ENCODE measurements around the gene ZCCHC2. TPM values are rescaled to one million over a fixed set of nuclear protein-coding genes. Genes with fewer than 3 reads are reported as not detected.

The ZCCHC2 gene
- total RNA-seq (82.5 TPM), polyA plus RNA-seq (1 to 10 TPM; 1.7 to 2.2 (median 2.0) TPM)

DNA sequence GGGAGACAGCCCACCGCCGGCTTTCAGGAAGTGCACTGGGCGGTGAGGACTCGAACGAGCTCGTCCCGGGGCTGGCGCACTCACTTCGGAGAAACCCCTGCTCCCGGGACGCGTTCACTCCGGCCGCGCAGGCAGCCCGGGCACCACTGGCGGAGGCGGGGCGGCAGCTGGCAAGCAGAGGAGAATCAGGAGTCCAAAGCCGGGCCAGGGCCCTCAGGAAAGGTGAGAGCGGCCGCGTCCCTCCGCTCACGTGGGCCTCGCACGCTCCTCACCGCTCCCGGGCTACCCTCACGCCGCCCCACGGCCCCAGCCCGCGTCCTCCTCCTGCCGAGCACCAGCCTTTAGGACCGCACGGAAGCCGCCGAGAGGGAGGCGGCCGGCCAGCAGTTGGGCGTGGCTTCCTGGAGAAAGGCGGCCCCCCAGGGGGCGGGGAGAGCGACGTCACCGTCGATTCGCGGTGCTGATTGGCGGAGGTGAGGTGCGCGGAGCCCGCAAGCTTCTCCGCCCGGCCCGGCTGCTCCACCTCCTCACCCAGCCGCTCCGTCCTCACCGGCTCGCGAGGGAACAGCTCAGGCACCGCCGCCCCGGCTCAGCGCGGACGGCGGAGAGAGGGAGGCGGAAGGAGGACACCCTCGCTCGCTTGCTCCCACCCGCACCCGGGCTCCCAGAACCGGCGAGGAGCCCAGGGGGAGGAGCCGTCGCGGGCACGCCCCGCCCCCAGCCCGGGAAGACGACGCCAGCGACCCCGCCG, at the start of gene ZCCHC2:
Gene ZCCHC2 (plus strand): TSS at position 522 of the 751 bp plus-strand sequence. CDS start 400 bp downstream, outside the sequence.
- peaks cover 0 to 1% (median 0%) of the 10 kb centered on the region in 7 donors for H3K9me3 Mint-ChIP-seq
- peaks cover 10 to 42% (median 30%) of the 10 kb centered on the region in 4 donors for H3K4me1 Mint-ChIP-seq
- peaks cover 28% of the 10 kb centered on the region for H3K4me1 ChIP-seq (ENCODE audit: control insufficient read depth, insufficient read depth, low read length, poor library complexity, severe bottlenecking)
- H3K27me3 Mint-ChIP-seq, result peaks cover 11% of the 10 kb centered on the region
- H3K27me3 ChIP-seq (ENCODE audit: control insufficient read depth, insufficient read depth, low read length), result no peaks in the 10 kb centered on the region
- peak within 1 kb of the TSS; percentile 87 for H3K27ac ChIP-seq (ENCODE audit: insufficient read depth, low read length, poor library complexity, severe bottlenecking)
- H3K4me3 Mint-ChIP-seq, result peak within 1 kb of the TSS; percentile 92 to 98 (median 96)
- peak within 1 kb of the TSS; percentile 82 for H3K4me3 ChIP-seq (ENCODE audit: low read depth, low read length)
- ATAC-seq (ENCODE audit: low read depth in 2 of 2) (peak; percentile 80 to 84), DNase-seq (peak; percentile 95 to 99 (median 98))
- no peaks in the 10 kb centered on the region for H3K9me3 ChIP-seq (ENCODE audit: control insufficient read depth in 2 of 2, low read length in 2 of 2)
- H3K36me3 ChIP-seq (ENCODE audit: control insufficient read depth, insufficient read depth, low read length), result no peaks in the 10 kb centered on the region
- H3K27ac Mint-ChIP-seq, result peak within 1 kb of the TSS; percentile 69 to 90 (median 90)
- H3K36me3 Mint-ChIP-seq, result peaks cover 4% of the 10 kb centered on the region

DNA sequence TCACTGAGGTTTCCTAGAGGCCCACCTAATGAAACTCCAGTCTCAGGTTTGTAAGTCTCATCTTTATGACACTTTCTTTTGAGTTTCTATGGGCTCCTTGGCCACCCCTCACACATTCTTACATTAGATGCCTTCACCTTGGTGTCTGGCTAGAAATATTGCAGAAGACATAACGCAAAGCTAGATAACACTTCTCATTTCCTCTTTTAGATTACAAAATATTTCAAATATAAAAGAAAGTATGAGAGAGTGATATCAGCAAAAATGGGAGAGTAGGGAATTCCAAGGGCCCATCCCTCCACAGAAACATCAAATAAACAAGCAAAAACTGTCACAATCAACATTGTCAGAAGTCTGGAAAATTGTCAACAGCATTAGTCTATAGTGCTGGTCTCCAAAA, 43.3 kb upstream of the ZCCHC2 start:
- Histone ChIP-seq H3K4me1 (ENCODE audit: control insufficient read depth, insufficient read depth, low read length, poor library complexity, severe bottlenecking) (no peaks in the 10 kb centered on the region), H3K36me3 (ENCODE audit: control insufficient read depth, insufficient read depth, low read length) (no peaks in the 10 kb centered on the region), H3K4me3 (ENCODE audit: low read depth, low read length) (no peak overlapping the region), H3K27me3 (ENCODE audit: control insufficient read depth, insufficient read depth, low read length) (peaks cover 14% of the 10 kb centered on the region), H3K27ac (ENCODE audit: insufficient read depth, low read length, poor library complexity, severe bottlenecking) (no peak overlapping the region), H3K9me3 (ENCODE audit: control insufficient read depth in 2 of 2, low read length in 2 of 2) (peaks cover 17 to 25% of the 10 kb centered on the region in 2 experiments)
- ATAC-seq (ENCODE audit: low read depth in 2 of 2), result no peak
- Mint-ChIP-seq H3K36me3 (no peaks in the 10 kb centered on the region), H3K9me3 (peaks cover 5 to 22% (median 10%) of the 10 kb centered on the region in 7 donors), H3K4me1 (no peaks in the 10 kb centered on the region), H3K27me3 (peaks cover 54% of the 10 kb centered on the region), H3K4me3 (no peak overlapping the region), H3K27ac (no peak overlapping the region)
- DNase-seq, result no peak

DNA sequence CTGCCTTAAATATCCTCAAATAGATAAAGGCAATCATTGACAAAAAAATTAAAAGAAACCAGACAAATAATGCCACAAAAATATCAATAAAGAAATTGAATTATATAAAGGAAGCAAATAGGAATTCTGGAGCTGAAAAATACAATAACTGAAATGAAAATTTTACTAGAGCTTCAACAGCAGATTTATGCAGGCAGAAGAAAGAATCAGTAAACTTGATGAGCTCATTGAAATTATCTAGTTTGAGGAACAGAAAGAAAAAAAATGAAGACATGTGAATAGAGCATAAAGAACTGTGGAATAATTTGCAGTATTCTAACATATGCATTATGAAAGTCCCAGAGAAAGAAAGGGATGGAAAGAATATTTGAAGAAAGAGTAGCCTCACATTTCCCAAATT, 41.9 kb upstream of the ZCCHC2 start:
- Mint-ChIP-seq H3K9me3 (peaks cover under 1 to 22% (median 10%) of the 10 kb centered on the region in 7 donors), H3K27ac (no peak overlapping the region), H3K27me3 (peaks cover 43% of the 10 kb centered on the region), H3K4me3 (peak overlapping the region in 1 of 4 donors; percentile 66), H3K4me1 (no peaks in the 10 kb centered on the region), H3K36me3 (no peaks in the 10 kb centered on the region)
- no peak overlapping the region for H3K27ac ChIP-seq (ENCODE audit: insufficient read depth, low read length, poor library complexity, severe bottlenecking)
- H3K4me3 ChIP-seq (ENCODE audit: low read depth, low read length), result no peak overlapping the region
- DNase-seq (no peak), ATAC-seq (ENCODE audit: low read depth in 2 of 2) (no peak)
- H3K9me3 ChIP-seq (ENCODE audit: control insufficient read depth in 2 of 2, low read length in 2 of 2), result peaks cover 17 to 25% of the 10 kb centered on the region in 2 experiments
- H3K36me3 ChIP-seq (ENCODE audit: control insufficient read depth, insufficient read depth, low read length), result no peaks in the 10 kb centered on the region
- peaks cover 15% of the 10 kb centered on the region for H3K27me3 ChIP-seq (ENCODE audit: control insufficient read depth, insufficient read depth, low read length)
- no peaks in the 10 kb centered on the region for H3K4me1 ChIP-seq (ENCODE audit: control insufficient read depth, insufficient read depth, low read length, poor library complexity, severe bottlenecking)

DNA sequence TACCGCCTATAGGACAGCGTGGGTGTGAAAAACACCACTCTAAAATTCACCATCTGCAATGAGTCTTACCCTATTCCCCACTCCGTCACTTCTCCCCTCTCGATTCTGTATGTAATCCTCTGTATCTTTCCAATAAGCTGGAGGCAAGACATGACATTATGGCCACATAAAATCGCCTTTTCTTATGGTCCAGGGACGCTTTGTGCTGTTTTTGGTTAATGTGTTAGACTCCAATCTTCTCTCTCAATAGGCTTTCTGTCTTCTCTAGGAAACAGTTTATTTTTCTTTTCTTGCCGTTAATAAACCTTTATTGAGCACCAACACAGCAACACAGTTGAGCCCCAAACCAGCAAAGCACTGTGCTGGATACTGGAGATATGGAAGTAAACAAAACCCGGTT, 37.9 kb upstream of the ZCCHC2 start:
- Histone ChIP-seq H3K9me3 (ENCODE audit: control insufficient read depth in 2 of 2, low read length in 2 of 2) (peaks cover 13 to 22% of the 10 kb centered on the region in 2 experiments), H3K4me3 (ENCODE audit: low read depth, low read length) (no peak overlapping the region), H3K27me3 (ENCODE audit: control insufficient read depth, insufficient read depth, low read length) (peaks cover 13% of the 10 kb centered on the region), H3K36me3 (ENCODE audit: control insufficient read depth, insufficient read depth, low read length) (no peaks in the 10 kb centered on the region), H3K27ac (ENCODE audit: insufficient read depth, low read length, poor library complexity, severe bottlenecking) (no peak overlapping the region), H3K4me1 (ENCODE audit: control insufficient read depth, insufficient read depth, low read length, poor library complexity, severe bottlenecking) (no peaks in the 10 kb centered on the region)
- DNase-seq (no peak), ATAC-seq (ENCODE audit: low read depth in 2 of 2) (no peak)
- Mint-ChIP-seq H3K27me3 (peaks cover 38% of the 10 kb centered on the region), H3K27ac (no peak overlapping the region), H3K9me3 (peaks cover 0 to 22% (median 8%) of the 10 kb centered on the region in 7 donors), H3K4me3 (no peak overlapping the region), H3K4me1 (no peaks in the 10 kb centered on the region), H3K36me3 (no peaks in the 10 kb centered on the region)

DNA sequence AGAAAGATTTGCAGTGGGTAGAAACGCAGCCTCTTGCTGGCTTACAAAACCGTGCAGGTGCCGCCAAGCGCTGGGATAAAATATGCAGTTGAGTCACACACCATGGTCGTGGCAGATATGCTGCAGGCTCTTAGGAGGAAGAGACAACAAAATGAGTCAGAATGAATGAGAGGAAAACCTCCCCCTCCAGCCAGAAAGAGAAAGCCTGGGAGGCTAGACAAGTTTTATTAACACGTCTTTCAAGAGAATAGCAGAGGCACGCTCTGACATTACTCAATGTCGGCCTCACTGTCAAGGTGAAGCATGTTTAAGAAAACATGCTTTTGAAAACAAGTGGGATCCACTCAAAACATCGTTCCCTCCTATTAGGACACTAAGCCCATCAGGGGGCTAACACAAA, 37.1 kb upstream of the ZCCHC2 start:
- Histone ChIP-seq H3K36me3 (ENCODE audit: control insufficient read depth, insufficient read depth, low read length) (no peaks in the 10 kb centered on the region), H3K27me3 (ENCODE audit: control insufficient read depth, insufficient read depth, low read length) (peaks cover 14% of the 10 kb centered on the region), H3K4me1 (ENCODE audit: control insufficient read depth, insufficient read depth, low read length, poor library complexity, severe bottlenecking) (no peaks in the 10 kb centered on the region), H3K4me3 (ENCODE audit: low read depth, low read length) (no peak overlapping the region), H3K27ac (ENCODE audit: insufficient read depth, low read length, poor library complexity, severe bottlenecking) (no peak overlapping the region), H3K9me3 (ENCODE audit: control insufficient read depth in 2 of 2, low read length in 2 of 2) (peaks cover 6 to 15% of the 10 kb centered on the region in 2 experiments)
- DNase-seq, result no peak
- no peak overlapping the region for H3K27ac Mint-ChIP-seq
- H3K9me3 Mint-ChIP-seq, result peaks cover 0 to 14% (median 5%) of the 10 kb centered on the region in 7 donors
- no peak for ATAC-seq (ENCODE audit: low read depth in 2 of 2)
- H3K36me3 Mint-ChIP-seq, result no peaks in the 10 kb centered on the region
- peaks cover 39% of the 10 kb centered on the region for H3K27me3 Mint-ChIP-seq
- H3K4me1 Mint-ChIP-seq, result no peaks in the 10 kb centered on the region
- no peak overlapping the region for H3K4me3 Mint-ChIP-seq

DNA sequence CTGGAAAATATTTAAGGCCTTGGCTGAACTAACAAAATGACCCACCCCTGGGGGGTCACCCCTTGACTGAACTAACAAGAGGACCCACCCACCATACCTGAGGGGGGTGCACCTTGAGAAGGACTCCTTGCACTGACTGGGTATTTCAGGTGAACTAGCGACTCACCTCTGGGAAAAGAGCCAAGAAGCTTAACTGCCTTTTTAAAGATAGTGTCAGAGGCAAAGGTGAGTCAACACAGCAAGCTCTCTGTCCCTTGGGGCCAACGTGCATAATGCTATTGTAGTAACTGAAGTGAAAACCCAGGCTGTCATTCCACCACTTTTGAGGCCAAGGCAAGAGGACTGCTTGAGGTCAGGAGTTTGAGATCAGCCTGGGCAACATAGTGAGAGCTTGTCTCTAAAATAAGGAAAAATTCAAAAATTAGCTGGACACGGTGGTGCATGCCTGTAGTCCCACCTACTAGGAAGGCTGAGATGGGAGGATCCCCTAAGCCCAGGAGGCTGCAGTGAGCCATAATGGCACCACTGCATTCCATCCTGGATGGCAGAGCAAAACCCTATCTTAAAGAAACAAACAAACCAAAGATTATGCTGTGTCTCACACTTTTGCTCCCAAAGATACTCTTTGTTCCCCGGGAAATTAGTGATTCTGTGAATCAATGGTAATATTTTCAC, 36.4 kb upstream of the ZCCHC2 start:
- Histone ChIP-seq H3K9me3 (ENCODE audit: control insufficient read depth in 2 of 2, low read length in 2 of 2) (peaks cover 0 to 7% of the 10 kb centered on the region in 2 experiments), H3K4me1 (ENCODE audit: control insufficient read depth, insufficient read depth, low read length, poor library complexity, severe bottlenecking) (no peaks in the 10 kb centered on the region), H3K4me3 (ENCODE audit: low read depth, low read length) (no peak overlapping the region), H3K27ac (ENCODE audit: insufficient read depth, low read length, poor library complexity, severe bottlenecking) (no peak overlapping the region), H3K36me3 (ENCODE audit: control insufficient read depth, insufficient read depth, low read length) (no peaks in the 10 kb centered on the region), H3K27me3 (ENCODE audit: control insufficient read depth, insufficient read depth, low read length) (peaks cover 16% of the 10 kb centered on the region)
- no peak for ATAC-seq (ENCODE audit: low read depth in 2 of 2)
- Mint-ChIP-seq H3K4me3 (no peak overlapping the region), H3K27ac (no peak overlapping the region), H3K9me3 (peaks cover 0 to 7% (median 1%) of the 10 kb centered on the region in 7 donors), H3K27me3 (peaks cover 36% of the 10 kb centered on the region), H3K36me3 (no peaks in the 10 kb centered on the region), H3K4me1 (peaks cover 0 to 1% (median 0%) of the 10 kb centered on the region in 4 donors)
- no peak for DNase-seq

DNA sequence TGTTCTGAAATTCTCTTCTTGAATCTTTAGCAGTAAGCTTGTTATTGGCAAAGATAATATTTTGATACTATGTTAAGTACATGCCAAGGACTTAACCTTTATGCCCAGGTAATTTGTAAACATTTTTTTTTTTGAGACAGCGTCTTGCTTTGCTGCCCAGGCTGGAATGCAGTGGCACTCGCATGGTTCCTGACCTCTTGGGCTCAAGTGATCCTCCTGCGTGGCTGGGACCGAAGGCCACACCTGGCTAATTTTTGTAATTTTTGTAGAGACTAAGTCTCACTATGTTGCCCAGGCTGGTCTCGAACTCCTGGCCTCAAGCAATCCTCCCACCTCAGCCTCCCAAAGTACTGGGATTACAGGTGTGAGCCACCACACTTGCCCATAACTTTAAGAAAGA, 35.7 kb upstream of the ZCCHC2 start:
- H3K27ac Mint-ChIP-seq, result no peak overlapping the region
- ATAC-seq (ENCODE audit: low read depth in 2 of 2) (no peak), DNase-seq (no peak)
- H3K4me3 ChIP-seq (ENCODE audit: low read depth, low read length), result no peak overlapping the region
- peaks cover 16% of the 10 kb centered on the region for H3K27me3 ChIP-seq (ENCODE audit: control insufficient read depth, insufficient read depth, low read length)
- no peaks in the 10 kb centered on the region for H3K4me1 ChIP-seq (ENCODE audit: control insufficient read depth, insufficient read depth, low read length, poor library complexity, severe bottlenecking)
- peaks cover 0 to under 1% of the 10 kb centered on the region in 2 experiments for H3K9me3 ChIP-seq (ENCODE audit: control insufficient read depth in 2 of 2, low read length in 2 of 2)
- H3K27me3 Mint-ChIP-seq, result peaks cover 32% of the 10 kb centered on the region
- H3K36me3 Mint-ChIP-seq, result no peaks in the 10 kb centered on the region
- H3K36me3 ChIP-seq (ENCODE audit: control insufficient read depth, insufficient read depth, low read length), result no peaks in the 10 kb centered on the region
- H3K4me1 Mint-ChIP-seq, result peaks cover 0 to 4% (median 0%) of the 10 kb centered on the region in 4 donors
- H3K27ac ChIP-seq (ENCODE audit: insufficient read depth, low read length, poor library complexity, severe bottlenecking), result no peak overlapping the region
- H3K4me3 Mint-ChIP-seq, result no peak overlapping the region
- H3K9me3 Mint-ChIP-seq, result peaks cover 0 to 3% (median 0%) of the 10 kb centered on the region in 7 donors

Measured in CD4-positive, CD25-positive, alpha-beta regulatory T cell (primary cell).